ENCODE measurements around the gene PRKACB. TPM values are rescaled to one million over a fixed set of nuclear protein-coding genes. Genes with fewer than 3 reads are reported as not detected.

Gene PRKACB
- total RNA-seq, 4 donors from 2014 or later = 37.4 to 57.7 (median 50.9) TPM

Small RNAs within 50 kb of the gene (small RNA-seq; reads per million reads assigned to genes)
- 0 reads per million in 4 donors for gene AL450063.1
- gene RF00410 = 0 reads per million in 4 donors

Other genes with a start within 250 kb of the PRKACB start
- 100 to 1,000 TPM in 1 of 4 donors, 10 to 100 TPM in 3; 41.7 to 125 (median 57.0) TPM for gene TTLL7, start 145.1 kb upstream of the PRKACB start, total RNA-seq
- gene SAMD13, start 157.4 kb downstream of the PRKACB start, total RNA-seq = under 1 TPM in 3 of 4 donors, not detected in 1; 0.31 to 0.67 (median 0.57) TPM

Data from gastroesophageal sphincter (tissue), 4 donors.